GM20431 (cell line): Measurements from ENCODE around the gene VSIG10.

Experiments
- in situ Hi-C: fragments of 300-500 bp; cut with MseI, MboI; formaldehyde crosslinking; loops from one replicate; pipeline ENCODE4 v1.15.0; 2020; ENCODE audit warnings: low sequenced_read_pairs; ENCODE audit not compliant: unreplicated experiment

VSIG10 gene

DNA sequence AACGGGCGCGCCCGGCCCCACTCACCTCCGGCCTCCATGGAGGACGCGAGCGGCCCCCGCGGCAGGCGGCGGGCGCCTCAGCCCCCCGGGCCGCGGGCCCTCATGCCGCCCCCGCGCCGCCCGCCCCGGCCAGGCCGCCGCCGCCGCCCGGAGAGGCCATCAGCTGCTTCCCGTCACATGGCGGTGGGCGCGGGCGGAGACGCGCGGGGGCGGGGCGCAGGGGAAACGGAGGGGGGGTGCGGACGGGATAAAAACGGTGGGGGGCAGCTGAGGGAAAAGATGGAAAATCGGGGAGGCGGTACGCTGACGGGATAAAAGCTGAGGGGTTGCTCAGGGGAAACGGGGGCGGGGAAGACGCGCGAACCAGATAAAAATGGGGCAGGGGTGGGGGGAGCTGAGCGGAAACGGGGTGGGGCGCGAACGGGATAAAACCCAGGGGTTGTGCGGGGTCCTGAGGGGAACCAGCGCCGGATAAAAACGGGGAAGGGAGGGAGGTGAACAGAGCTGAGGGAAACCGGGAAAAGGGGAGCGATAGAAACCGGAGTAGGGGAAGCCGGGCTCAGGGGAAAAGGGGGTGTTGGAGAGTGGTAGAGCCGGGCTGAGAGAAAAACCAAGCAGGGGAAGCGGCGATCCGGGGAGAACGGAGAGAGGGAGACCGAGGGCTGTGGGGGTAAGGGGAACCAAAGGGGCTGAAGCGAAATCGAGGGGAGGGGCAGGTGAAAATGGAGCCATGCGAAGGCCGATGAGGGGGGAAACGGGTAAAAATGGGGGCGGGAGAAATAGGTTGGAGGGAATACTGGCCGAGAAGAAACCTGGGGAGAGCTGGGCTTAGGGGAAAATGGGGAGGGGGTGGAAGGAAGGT, 42.6 kb downstream of the VSIG10 start, which contains the start of gene WSB2:
Gene WSB2, minus strand, starts transcription at position 169 of the 862 bp plus-strand sequence. Its CDS starts 131 bp downstream, at position 38.
- in situ Hi-C loops = no loop called here

DNA sequence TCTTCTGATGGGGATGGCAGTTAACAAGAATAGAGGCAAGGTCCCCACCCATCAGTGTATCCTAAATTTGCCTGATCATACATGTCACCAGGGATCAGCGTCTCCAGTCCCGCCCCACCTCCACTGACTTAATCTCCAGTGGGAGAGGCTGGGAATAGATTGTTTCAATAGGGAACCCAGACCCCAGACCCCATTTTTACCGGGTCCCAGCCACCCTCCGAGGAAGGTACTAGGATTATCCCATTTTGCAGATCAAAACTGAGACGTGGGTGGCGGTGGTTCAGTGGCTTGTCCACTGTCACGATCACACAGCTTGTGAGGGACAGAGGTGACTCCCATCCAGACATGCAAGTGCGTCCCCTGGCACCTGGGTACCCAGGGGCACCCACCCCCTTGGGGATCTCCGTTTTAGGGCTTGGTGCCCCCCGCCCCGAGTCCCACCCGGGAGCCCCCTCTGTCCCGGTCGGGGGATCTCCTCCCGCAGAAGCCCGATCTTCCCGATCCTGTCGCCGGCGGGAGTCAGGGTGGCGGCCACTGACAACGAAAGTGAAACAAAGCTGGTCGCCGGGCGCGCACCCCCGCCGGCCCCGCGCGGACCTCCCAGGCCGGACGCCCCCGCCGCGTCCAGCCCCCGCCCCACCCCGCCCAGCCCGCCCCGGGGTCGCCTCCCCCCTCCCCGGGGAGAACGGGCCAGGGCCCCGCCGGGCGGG, 43.4 kb downstream of the VSIG10 start:
- in situ Hi-C loops = no loop called here

DNA sequence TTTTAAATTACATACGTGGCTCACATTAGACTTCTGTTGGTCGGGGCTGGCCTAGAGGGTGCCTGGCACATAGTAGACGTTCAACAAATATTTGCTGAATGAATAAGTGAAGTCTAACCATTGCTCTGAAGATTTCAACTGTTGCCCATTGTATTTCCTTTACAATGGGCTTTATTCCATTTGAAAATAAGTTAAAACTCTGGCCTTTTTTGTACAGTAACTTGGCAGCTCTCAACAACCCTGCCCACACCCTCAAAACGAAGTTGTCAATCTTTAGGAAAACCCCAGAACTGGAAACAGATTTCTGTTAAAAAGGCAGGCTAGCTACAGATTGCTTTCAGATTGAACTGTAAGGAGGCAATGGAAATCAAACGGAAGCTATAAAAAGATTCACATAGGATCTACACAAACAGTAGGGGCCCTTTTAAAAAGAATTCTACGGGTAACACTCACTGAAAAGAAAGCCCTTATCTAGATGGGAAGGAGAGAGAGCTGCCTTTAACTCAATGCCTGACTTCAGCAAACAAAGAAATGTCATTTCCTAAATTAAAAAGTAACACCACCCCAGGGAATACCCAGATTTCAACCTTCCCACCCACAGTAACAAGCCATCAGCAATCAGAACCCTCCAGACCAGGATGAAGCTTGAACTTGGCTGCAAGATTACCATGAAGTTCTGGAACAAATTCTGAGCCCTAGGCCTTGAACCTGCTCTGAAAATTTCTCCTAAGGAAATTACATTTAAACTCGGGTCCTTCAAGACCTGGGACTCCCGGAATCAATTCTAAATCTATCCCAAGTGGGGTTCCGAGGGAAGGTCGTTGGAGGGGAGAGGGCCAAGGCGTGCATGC, 44.2 kb downstream of the VSIG10 start:
- in situ Hi-C loops = no loop called here

DNA sequence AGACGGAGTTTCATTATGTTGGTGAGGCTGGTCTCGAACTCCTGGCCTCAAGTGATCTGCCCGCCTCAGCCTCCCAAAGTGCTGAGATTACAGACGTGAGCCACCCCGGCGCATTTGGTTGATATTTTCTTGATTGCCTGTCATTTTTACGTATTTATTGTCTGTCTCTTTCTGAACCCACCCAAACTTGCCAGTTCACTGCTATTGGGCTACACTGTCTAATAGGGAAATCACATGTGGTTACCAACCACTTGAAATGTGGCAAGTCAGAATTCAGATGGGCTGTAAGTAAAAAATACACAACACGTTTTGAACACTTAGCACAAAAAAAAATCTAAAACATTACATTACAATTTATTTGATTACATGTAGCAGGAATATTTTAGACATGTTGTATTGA, 44.9 kb downstream of the VSIG10 start:
- in situ Hi-C loops = no loop called here

DNA sequence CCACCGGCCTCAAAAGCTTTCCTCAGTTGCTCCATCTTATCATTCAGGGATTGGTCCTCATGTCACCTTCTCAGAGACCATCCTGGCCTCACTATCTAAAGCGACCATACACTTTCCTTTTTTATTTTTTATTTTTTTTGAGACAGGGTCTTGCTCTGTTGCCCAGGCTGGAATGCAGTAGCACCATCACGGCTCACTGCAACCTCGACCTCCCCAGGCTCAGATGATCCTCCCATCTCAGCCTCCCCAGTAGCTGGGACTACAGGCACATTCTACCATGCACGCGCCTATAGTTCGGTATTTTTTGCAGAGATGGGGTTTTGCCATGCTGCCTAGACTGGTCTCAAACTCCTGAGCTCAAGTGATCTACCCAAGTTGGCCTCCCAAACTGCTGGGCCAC, 45.6 kb downstream of the VSIG10 start:
- in situ Hi-C loops = no loop called here

DNA sequence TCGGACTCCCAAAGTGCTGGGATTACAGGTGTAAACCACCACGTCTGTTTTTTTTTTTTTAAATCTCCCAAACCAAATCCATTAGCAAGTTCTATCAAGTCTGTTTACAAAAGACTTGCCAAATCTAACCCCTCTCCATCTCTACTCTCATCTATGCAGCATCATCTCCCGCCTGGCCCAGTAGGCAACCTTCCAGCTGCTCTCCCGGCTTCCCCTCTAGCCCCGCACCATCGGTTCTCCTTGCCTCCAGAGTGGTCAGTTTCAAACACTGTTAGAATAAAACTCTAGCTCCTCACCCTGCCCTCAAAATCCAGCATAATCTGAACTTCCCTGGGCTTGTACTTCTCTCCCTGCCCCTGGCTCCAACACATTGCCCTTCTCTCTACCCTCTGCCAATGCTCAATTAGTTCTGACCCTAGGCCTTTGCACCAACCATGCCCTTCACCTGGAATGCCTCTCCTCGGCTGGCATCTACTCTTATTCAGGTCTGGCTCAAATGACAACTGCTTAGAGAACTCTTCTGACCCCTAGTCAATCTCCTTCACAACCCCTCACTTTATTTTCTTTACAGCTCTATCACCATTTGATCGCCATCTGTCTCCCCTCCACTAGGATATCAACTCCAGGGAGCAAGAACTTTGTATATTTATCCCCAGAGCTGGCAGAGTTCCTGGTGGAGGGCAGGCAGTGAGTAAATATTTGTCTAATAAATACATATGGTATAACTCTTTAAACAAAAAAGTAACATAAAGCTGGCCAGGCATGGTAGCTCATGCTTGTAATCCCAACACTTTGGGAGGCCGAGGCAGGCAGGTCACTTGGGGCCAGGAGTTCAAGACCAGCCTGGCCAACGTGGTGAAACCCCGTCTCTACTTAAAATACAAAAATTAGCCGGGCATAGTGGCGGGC, 47.7 kb downstream of the VSIG10 start:
- in situ Hi-C loops = no loop called here

DNA sequence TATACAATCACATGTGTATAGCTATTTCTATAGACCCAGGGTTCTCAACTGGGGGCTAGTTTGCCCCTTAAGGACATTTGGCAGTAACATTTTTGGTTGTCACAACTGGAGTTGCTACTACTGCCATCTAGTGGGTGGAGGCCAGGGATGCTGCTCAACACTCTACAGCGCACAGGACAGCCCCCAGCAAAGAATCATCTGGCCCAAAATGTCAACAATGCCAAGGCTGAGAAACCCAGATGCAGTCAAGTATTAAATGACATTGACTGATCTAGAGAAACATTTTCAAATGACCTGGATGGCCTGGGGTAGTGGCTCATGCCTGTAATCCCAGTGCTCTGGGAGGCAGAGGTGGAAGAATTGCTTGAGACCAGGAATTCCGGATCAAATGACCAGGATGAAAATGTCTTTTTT, 48.7 kb downstream of the VSIG10 start:
- in situ Hi-C loops = no loop called here

DNA sequence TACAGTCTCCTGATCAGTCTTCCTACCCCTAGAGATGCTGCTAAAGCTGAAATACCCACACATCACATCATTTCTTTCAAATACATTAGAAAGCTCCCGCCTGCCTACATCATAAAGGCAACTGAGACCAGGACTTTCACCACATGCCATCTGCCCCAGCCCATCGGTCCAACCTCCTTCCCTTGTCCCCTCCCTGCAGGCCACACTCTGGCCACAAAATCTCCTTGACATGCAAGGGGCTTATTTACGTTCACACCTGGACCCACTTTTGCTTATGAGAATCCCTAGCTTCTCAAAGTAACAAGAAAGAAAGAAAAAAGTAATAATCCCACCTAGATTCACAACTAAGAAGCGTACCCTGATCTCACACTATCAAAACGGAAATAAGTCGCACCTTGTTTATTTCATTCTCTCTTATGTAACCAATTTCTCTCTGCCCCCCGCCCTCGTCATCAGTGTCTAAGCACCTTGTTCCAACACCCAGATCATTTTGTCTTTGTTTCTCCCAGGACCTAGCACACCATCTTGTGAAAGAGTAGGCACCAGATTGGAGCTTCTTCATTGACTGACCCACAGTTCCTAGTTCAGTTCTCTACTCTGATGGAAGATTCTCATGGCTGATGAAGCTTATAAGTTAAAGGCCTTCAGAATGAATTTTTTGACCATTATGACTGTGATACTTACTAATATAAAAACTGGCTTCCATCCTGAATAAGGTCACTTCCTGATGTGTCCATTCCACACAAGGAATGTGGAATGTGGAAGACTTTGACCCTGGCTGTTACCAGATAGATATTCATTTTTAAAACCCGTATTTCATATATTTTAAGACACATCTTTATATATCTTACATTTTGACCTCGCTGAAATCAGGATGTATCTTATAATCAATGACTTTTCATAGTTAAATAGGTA, 50.5 kb downstream of the VSIG10 start:
- in situ Hi-C loops = no loop called here

DNA sequence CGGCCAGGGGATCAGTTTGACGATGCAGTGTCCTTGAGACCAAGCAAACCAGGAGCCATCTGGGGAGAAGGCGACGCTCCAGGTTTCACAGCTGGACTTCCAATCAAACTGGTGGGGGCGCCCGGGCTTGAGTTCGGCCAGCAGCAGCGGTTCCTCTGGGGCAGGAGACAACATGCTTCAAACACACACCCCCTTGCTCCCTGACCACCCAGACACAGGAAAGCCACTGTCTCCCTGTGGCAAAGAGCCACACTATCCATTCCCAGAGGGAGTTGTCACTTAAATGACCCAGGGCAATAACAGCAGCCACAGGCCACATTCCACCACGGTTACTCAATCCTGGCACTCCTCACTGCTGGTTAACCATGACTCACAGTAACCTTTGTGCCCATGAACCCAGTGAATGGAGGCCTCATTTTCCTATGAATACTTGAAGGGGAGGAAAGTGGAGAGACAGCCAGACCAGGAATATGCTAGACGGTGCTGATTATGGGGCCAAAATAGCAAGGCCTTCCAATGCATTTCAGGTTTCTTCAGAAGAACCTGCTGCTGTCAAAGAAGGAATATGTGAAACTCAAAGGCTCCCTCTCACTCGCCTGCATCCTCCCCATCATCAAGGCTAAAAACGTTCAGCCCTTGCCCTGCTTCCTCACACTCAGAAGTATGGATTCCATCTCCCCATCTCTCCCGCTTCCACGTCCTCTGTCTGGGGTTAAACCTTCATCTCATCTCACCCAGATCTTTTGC, 51.3 kb downstream of the VSIG10 start:
- in situ Hi-C loops = no loop called here

DNA sequence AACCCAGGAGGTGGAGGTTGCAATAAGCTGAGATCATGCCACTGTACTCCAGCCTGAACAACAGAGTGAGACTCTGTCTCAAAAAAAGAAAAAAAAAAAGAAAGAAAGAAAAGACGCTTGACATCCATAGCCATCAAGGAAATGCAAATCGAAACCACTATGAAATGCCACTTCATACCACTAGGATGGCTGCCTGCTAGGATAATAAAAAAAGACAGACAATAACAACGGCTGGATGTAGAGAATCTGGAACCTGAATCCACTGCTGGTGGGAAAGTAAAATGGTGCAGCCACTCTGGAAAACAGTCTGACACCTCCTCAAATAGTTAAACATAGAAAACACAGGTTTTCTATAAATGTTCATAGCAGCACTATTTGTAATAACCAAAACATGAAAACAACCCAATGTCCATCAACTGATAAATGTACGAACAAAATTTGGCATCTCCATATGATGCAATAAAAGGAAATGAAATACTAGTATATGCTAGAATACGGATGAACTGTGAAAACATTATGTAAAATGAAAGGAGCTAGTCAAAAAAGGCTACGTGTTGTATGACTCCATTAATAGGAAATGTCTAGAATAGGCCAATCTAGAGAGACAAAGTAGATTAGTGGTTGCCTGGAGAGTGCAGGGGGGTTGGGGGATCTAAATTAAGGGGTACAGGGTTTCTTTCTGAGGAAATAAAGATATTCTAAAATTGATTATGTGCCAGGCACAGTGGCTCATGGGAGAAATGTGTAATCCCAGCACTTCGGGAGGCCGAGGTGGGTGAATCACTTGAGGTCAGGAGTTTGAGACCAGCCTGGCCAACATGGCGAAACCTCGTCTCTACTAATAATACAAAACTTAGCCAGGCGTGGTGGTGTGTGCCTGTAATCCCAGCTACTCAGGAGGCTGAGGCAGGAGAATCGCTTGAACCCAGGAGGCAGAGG, 52.6 kb downstream of the VSIG10 start:
- in situ Hi-C loops = no loop called here

DNA sequence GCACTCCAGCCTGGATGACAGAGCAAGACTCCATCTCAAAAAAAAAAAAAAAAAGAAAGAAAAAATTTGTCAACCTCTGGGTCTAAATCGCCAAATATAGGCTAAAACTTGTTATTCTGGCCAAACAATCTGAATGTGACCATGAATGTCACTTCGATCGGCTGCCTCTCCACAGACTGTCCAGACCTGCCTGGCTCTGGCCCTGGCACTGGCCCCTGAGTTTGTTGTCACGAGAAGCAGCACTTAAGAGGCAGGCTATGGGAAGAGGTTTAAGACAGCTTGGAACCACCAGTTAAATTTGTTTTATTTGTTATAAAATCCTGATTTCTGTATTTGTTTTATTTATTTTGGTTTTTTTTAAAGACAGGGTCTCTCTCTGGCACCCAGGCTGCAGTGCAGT, 57.4 kb downstream of the VSIG10 start:
- in situ Hi-C loops = no loop called here

DNA sequence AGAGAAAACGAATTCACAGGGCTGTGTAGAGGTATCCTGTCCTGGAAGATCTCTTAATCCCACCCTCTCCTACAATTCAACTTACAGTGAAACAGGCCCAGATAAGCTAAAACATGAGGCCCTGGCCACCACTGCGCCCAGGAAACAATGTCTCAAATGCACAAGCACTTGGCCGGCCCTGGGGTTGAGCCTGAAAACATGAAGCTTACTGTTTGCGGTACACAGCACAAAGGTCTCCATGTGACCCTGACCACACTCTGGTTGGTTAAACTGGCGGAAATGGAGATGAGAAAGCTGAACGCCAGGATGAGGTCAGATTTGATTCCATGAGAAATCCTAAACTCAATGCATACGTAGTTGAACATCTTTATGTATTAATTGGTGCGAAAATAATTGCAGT, 59.2 kb downstream of the VSIG10 start:
- in situ Hi-C loops = no loop called here

DNA sequence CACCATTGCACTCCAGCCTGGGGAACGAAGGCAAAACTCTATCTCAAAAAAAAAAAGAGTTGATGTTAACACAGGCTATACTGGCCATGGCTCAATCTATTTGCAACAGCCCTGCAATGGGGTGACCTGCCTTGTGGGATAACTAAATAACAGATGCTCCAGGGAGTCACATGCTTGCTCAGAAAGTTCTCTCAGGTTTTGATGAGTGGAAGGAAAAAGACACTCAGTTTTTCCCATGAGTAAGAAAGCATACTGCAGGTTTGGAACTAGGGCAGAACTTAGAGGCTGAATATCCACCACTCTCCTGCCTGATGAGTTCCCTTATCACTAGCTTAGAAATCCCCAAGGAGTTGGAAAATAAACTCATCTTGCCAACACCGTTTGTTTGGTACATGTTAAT, 59.7 kb downstream of the VSIG10 start:
- in situ Hi-C loops = no loop called here

DNA sequence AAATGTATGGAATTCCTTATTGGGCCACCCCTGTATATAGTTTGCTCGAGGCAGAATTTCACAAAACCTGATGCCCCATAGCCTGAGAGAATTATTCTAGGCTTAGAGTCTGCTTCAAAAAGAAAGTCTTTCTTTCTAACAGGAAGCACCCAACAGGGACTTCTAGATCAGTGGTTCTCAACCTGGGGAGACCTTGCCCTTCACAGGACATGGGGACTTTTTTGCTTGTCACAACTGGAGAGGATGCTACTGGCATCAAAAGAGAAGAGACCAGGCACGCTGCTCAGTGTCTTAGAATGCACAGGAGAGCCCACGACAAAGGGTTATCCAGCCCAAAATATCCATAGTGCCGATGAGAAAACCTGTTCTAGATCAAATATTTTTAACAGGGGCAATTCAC, 61.7 kb downstream of the VSIG10 start:
- in situ Hi-C loops = no loop called here

DNA sequence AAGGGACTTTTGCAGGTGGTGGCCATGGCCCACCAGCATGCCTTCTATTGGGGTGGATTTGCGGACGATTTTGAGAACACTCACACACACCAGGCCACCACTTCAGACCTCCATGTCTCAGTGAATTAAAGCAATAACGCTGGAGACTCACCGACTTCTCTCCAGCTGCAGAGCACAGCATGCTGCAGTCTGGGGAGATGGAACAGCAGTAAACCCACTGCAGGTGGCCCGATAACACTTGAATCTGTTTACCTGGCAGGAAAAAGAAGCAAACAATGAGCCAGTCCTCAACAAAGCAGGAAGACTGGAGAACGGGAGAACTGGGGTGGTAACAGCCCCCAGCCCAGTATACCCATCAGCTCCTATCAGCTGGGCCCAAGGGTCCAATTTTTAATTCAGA, 65.7 kb downstream of the VSIG10 start:
- in situ Hi-C loops = no loop called here

DNA sequence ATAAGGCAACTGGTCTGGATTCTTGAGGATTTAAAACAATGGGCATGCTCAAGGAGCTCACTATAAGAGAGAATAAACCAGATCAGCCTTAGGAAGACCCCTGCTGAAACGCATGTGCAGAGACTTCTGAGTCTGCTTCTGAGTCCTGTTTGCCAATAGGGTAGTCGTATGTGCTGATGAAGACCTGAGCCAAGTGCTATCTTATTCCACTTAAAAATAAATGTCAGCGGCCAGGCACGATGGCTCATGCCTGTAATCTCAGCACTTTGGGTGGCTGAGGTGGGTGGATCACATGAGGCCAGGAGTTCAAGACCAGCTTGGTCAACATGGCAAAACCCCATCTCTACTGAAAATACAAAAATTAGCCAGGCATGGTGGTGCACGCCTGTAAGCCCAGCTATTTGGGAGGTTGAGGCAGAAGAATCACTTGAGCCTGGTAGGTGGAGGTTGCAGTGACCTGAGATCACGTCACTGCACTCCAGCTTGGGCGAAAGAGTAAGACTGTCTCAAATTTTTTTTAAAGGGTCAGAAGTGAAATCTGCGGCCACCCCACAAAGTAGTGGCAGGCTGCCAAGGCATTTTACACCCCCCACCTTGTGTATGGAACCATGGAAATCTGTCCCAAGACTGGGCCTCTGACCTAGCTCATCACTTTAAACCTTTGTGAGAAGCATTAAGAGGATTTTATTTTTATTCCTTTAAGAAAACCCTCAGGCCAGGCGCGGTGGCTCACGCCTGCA, 67.0 kb downstream of the VSIG10 start:
- in situ Hi-C loops = no loop called here
